ENCODE results near the gene CMSS1.

DNA sequence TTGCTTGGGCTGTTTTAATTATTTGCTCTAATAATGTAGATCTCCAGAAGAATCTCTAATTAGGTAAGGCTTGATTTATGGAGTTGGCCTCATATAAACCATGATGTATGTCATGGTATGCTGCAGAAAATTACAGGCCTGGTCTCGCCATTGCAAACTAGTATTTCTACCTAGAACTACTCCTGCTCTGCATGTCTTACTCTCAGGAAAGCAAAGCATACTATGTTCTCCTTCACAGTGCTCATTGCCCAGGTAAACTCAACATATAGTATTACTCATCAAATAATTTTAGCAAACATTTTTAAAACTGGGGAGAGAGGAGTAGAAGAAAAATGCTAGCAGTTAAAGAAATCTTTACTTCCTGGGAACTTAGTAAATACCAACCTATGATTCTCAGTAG lies 205.9 kb downstream of the CMSS1 start:
- TF ChIP-seq EP300 (IDR thresholded peaks at IDR 0.05; ENCODE audit: low read depth) (no peak), POLR2AphosphoS5 (IDR thresholded peaks at IDR 0.05) (no peak)
- TF ChIP-seq, protein P1, sequence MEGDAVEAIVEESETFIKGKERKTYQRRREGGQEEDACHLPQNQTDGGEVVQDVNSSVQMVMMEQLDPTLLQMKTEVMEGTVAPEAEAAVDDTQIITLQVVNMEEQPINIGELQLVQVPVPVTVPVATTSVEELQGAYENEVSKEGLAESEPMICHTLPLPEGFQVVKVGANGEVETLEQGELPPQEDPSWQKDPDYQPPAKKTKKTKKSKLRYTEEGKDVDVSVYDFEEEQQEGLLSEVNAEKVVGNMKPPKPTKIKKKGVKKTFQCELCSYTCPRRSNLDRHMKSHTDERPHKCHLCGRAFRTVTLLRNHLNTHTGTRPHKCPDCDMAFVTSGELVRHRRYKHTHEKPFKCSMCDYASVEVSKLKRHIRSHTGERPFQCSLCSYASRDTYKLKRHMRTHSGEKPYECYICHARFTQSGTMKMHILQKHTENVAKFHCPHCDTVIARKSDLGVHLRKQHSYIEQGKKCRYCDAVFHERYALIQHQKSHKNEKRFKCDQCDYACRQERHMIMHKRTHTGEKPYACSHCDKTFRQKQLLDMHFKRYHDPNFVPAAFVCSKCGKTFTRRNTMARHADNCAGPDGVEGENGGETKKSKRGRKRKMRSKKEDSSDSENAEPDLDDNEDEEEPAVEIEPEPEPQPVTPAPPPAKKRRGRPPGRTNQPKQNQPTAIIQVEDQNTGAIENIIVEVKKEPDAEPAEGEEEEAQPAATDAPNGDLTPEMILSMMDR (IDR thresholded peaks at IDR 0.05): no peak
